ENCODE results near the gene BNIP3.

Gene BNIP3

GRCh38 chr10:132021504-132022143, 39.9 kb upstream of the BNIP3 start:
- peaks cover 2% of the 10 kb centered on the region for H3K4me1 ChIP-seq (ENCODE audit: insufficient read depth, insufficient read length)
- no peak for DNase-seq (ENCODE audit: low read depth, low spot score)

GRCh38 chr10:132021046-132021445, 39.3 kb upstream of the BNIP3 start:
- H3K4me3 ChIP-seq (ENCODE audit: insufficient read length, low read depth) = no peak overlapping the region
- DNase-seq (ENCODE audit: low read depth, low spot score) = no peak
- no peaks in the 10 kb centered on the region; the same call in 1 of the 2 replicates for H3K9me3 ChIP-seq (ENCODE audit: insufficient read depth, low read length)
- H3K4me1 ChIP-seq (ENCODE audit: insufficient read depth, insufficient read length) = peaks cover 2% of the 10 kb centered on the region
- TF ChIP-seq YY1 (IDR thresholded peaks at IDR 0.05; ENCODE audit: insufficient read depth, insufficient read length) (no peak), SUZ12 (IDR thresholded peaks at IDR 0.05; ENCODE audit: extremely low read depth, insufficient read depth, insufficient read length) (no peak), ZNF274 (IDR thresholded peaks at IDR 0.05; ENCODE audit: low read depth, low read length) (no peak)
- peaks cover 11% of the 10 kb centered on the region for H3K27me3 ChIP-seq (ENCODE audit: insufficient read depth, insufficient read length)
- H3K9ac ChIP-seq (ENCODE audit: insufficient read length, low read depth) = no peak overlapping the region
- H3K36me3 ChIP-seq (ENCODE audit: insufficient read depth, insufficient read length, low read length) = no peaks in the 10 kb centered on the region

More at GRCh38 chr10:132021504-132022143, 39.9 kb upstream of the BNIP3 start:
- TF ChIP-seq ZNF274 (IDR thresholded peaks at IDR 0.05; ENCODE audit: low read depth, low read length) (no peak), SUZ12 (IDR thresholded peaks at IDR 0.05; ENCODE audit: extremely low read depth, insufficient read depth, insufficient read length) (no peak), YY1 (IDR thresholded peaks at IDR 0.05; ENCODE audit: insufficient read depth, insufficient read length) (no peak)
- H3K4me3 ChIP-seq (ENCODE audit: insufficient read length, low read depth) = no peak overlapping the region
- H3K36me3 ChIP-seq (ENCODE audit: insufficient read depth, insufficient read length, low read length) = no peaks in the 10 kb centered on the region
- H3K9me3 ChIP-seq (ENCODE audit: insufficient read depth, low read length) = no peaks in the 10 kb centered on the region; the same call in 1 of the 2 replicates
- H3K27me3 ChIP-seq (ENCODE audit: insufficient read depth, insufficient read length) = peaks cover 11% of the 10 kb centered on the region
- H3K9ac ChIP-seq (ENCODE audit: insufficient read length, low read depth) = no peak overlapping the region

GRCh38 chr10:132020456-132020855, 38.7 kb upstream of the BNIP3 start:
- H3K9ac ChIP-seq (ENCODE audit: insufficient read length, low read depth) = no peak overlapping the region
- no peak for DNase-seq (ENCODE audit: low read depth, low spot score)
- no peak overlapping the region for H3K4me3 ChIP-seq (ENCODE audit: insufficient read length, low read depth)
- H3K9me3 ChIP-seq (ENCODE audit: insufficient read depth, low read length) = no peaks in the 10 kb centered on the region; the same call in 1 of the 2 replicates
- TF ChIP-seq SUZ12 (IDR thresholded peaks at IDR 0.05; ENCODE audit: extremely low read depth, insufficient read depth, insufficient read length) (no peak), YY1 (IDR thresholded peaks at IDR 0.05; ENCODE audit: insufficient read depth, insufficient read length) (no peak), ZNF274 (IDR thresholded peaks at IDR 0.05; ENCODE audit: low read depth, low read length) (no peak)
- peaks cover 2% of the 10 kb centered on the region for H3K4me1 ChIP-seq (ENCODE audit: insufficient read depth, insufficient read length)
- H3K36me3 ChIP-seq (ENCODE audit: insufficient read depth, insufficient read length, low read length) = no peaks in the 10 kb centered on the region
- H3K27me3 ChIP-seq (ENCODE audit: insufficient read depth, insufficient read length) = peaks cover 11% of the 10 kb centered on the region

GRCh38 chr10:132019366-132019765, 37.6 kb upstream of the BNIP3 start:
- no peak overlapping the region for H3K4me3 ChIP-seq (ENCODE audit: insufficient read length, low read depth)
- H3K4me1 ChIP-seq (ENCODE audit: insufficient read depth, insufficient read length) = no peaks in the 10 kb centered on the region
- TF ChIP-seq SUZ12 (IDR thresholded peaks at IDR 0.05; ENCODE audit: extremely low read depth, insufficient read depth, insufficient read length) = no peak
- no peak for TF ChIP-seq YY1 (IDR thresholded peaks at IDR 0.05; ENCODE audit: insufficient read depth, insufficient read length)
- TF ChIP-seq ZNF274 (IDR thresholded peaks at IDR 0.05; ENCODE audit: low read depth, low read length) = no peak
- no peaks in the 10 kb centered on the region for H3K36me3 ChIP-seq (ENCODE audit: insufficient read depth, insufficient read length, low read length)
- no peaks in the 10 kb centered on the region; the same call in 1 of the 2 replicates for H3K9me3 ChIP-seq (ENCODE audit: insufficient read depth, low read length)
- H3K9ac ChIP-seq (ENCODE audit: insufficient read length, low read depth) = no peak overlapping the region
- no peak for DNase-seq (ENCODE audit: low read depth, low spot score)
- peaks cover 11% of the 10 kb centered on the region for H3K27me3 ChIP-seq (ENCODE audit: insufficient read depth, insufficient read length)

- no peaks in the 10 kb centered on the region; the same call in 1 of the 2 replicates for H3K9me3 ChIP-seq (ENCODE audit: insufficient read depth, low read length)
- H3K27me3 ChIP-seq (ENCODE audit: insufficient read depth, insufficient read length) = peaks cover 6% of the 10 kb centered on the region
- H3K4me3 ChIP-seq (ENCODE audit: insufficient read length, low read depth) = no peak overlapping the region
- TF ChIP-seq SUZ12 (IDR thresholded peaks at IDR 0.05; ENCODE audit: extremely low read depth, insufficient read depth, insufficient read length) (no peak), YY1 (IDR thresholded peaks at IDR 0.05; ENCODE audit: insufficient read depth, insufficient read length) (no peak), ZNF274 (IDR thresholded peaks at IDR 0.05; ENCODE audit: low read depth, low read length) (no peak)
- no peak for DNase-seq (ENCODE audit: low read depth, low spot score)
- no peak overlapping the region for H3K9ac ChIP-seq (ENCODE audit: insufficient read length, low read depth)
- H3K36me3 ChIP-seq (ENCODE audit: insufficient read depth, insufficient read length, low read length) = no peaks in the 10 kb centered on the region
- no peaks in the 10 kb centered on the region for H3K4me1 ChIP-seq (ENCODE audit: insufficient read depth, insufficient read length)
Measured at GRCh38 chr10:132018446-132018845, 36.7 kb upstream of the BNIP3 start.

- no peak overlapping the region for H3K4me3 ChIP-seq (ENCODE audit: insufficient read length, low read depth)
- no peak for DNase-seq (ENCODE audit: low read depth, low spot score)
- no peaks in the 10 kb centered on the region for H3K36me3 ChIP-seq (ENCODE audit: insufficient read depth, insufficient read length, low read length)
- H3K27me3 ChIP-seq (ENCODE audit: insufficient read depth, insufficient read length) = no peaks in the 10 kb centered on the region
- H3K9ac ChIP-seq (ENCODE audit: insufficient read length, low read depth) = no peak overlapping the region
- H3K9me3 ChIP-seq (ENCODE audit: insufficient read depth, low read length) = no peaks in the 10 kb centered on the region; the same call in 1 of the 2 replicates
- TF ChIP-seq YY1 (IDR thresholded peaks at IDR 0.05; ENCODE audit: insufficient read depth, insufficient read length) (no peak), ZNF274 (IDR thresholded peaks at IDR 0.05; ENCODE audit: low read depth, low read length) (no peak), SUZ12 (IDR thresholded peaks at IDR 0.05; ENCODE audit: extremely low read depth, insufficient read depth, insufficient read length) (no peak)
- no peaks in the 10 kb centered on the region for H3K4me1 ChIP-seq (ENCODE audit: insufficient read depth, insufficient read length)
Measured at GRCh38 chr10:132016514-132016913, 34.8 kb upstream of the BNIP3 start.

- DNase-seq (ENCODE audit: low read depth, low spot score) = no peak
- H3K4me1 ChIP-seq (ENCODE audit: insufficient read depth, insufficient read length) = no peaks in the 10 kb centered on the region
- H3K27me3 ChIP-seq (ENCODE audit: insufficient read depth, insufficient read length) = no peaks in the 10 kb centered on the region
- no peak overlapping the region for H3K9ac ChIP-seq (ENCODE audit: insufficient read length, low read depth)
- no peak overlapping the region for H3K4me3 ChIP-seq (ENCODE audit: insufficient read length, low read depth)
- H3K36me3 ChIP-seq (ENCODE audit: insufficient read depth, insufficient read length, low read length) = no peaks in the 10 kb centered on the region
- TF ChIP-seq ZNF274 (IDR thresholded peaks at IDR 0.05; ENCODE audit: low read depth, low read length) (no peak), SUZ12 (IDR thresholded peaks at IDR 0.05; ENCODE audit: extremely low read depth, insufficient read depth, insufficient read length) (no peak), YY1 (IDR thresholded peaks at IDR 0.05; ENCODE audit: insufficient read depth, insufficient read length) (no peak)
- H3K9me3 ChIP-seq (ENCODE audit: insufficient read depth, low read length) = no peaks in the 10 kb centered on the region
Measured at GRCh38 chr10:132011445-132011844, 29.7 kb upstream of the BNIP3 start.
